ENCODE data around the gene NCL.
A peak's percentile ranks its signal among the peaks of the same experiment; 100 is the strongest.
"Not testable (repeated sequence)": the region's sequence is repeated elsewhere in the genome, so short reads cannot be mapped to it uniquely, and the experiment has no call there.

Gene NCL

DNA sequence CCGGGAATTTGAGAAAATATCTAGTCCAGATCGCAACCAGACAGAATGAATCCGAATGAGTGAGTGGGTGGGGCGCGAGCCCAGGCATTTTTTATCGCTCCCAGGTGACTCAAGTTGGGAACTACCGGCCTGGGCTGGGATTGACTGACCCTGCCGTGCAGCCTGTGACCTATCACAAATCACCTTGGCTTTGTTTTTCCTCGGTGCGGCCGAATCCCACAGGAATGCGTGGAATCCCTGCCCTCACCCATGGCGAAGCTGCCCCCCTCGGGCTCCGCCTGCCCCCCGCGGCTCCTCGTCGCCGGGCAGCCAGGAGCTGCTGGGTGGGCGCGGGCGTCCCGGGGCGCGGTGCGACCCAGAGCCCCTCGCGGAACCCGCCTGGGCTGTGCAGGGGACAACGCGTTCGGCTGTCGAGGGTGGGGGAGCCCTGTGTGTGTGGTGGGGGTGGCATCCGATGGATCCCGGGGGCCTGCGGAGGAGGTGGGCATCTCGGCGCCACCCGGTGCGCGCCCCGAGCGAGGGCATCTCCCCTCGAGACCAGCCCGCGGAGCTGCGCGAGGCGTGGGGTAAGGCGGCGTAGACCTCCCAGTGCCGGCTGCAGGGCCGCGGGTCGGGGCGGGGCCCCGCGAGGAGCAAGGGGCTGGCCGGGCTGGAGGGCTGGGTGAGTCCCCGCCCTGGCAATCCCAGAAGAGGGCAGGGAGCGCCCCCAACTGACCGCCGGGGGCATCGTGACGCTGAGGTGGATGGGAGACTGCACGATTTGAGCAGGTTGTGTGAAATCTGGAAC, 52.3 kb downstream of the NCL start:
- FAIRE-seq (peak; percentile 93), DNase-seq (ENCODE audit: insufficient read length, low spot score) (peak; percentile 84)
- TF ChIP-seq POLR2A (IDR thresholded peaks at IDR 0.05; ENCODE audit: low read depth, low read length), result no peak
- TF ChIP-seq PAX5 (IDR thresholded peaks at IDR 0.05; ENCODE audit: insufficient read depth, low read length, severe bottlenecking), result no peak
- TF ChIP-seq POLR2AphosphoS5 (IDR thresholded peaks at IDR 0.05; ENCODE audit: low read depth, low read length), result no peak
- no peak for TF ChIP-seq TAF1 (IDR thresholded peaks at IDR 0.05; ENCODE audit: low read depth, low read length)
- no peak for TF ChIP-seq SPI1 (IDR thresholded peaks at IDR 0.05; ENCODE audit: low read depth, low read length)
- TF ChIP-seq POU2F2 (IDR thresholded peaks at IDR 0.05; ENCODE audit: low read depth, low read length), result no peak

GRCh38 chr2:231411237-231411636, 53.0 kb downstream of the NCL start:
- DNase-seq (ENCODE audit: insufficient read length, low spot score) (no peak), FAIRE-seq (no peak)
- TF ChIP-seq TAF1 (IDR thresholded peaks at IDR 0.05; ENCODE audit: low read depth, low read length), result no peak

- no peak for FAIRE-seq
- TF ChIP-seq POU2F2 (IDR thresholded peaks at IDR 0.05; ENCODE audit: low read depth, low read length) (no peak), PAX5 (IDR thresholded peaks at IDR 0.05; ENCODE audit: insufficient read depth, low read length, severe bottlenecking) (no peak), SPI1 (IDR thresholded peaks at IDR 0.05; ENCODE audit: low read depth, low read length) (no peak), POLR2AphosphoS5 (IDR thresholded peaks at IDR 0.05; ENCODE audit: low read depth, low read length) (no peak), TAF1 (IDR thresholded peaks at IDR 0.05; ENCODE audit: low read depth, low read length) (no peak), POLR2A (IDR thresholded peaks at IDR 0.05; ENCODE audit: low read depth, low read length) (no peak)
Observed at GRCh38 chr2:231410293-231411004, 53.8 kb downstream of the NCL start.

DNA sequence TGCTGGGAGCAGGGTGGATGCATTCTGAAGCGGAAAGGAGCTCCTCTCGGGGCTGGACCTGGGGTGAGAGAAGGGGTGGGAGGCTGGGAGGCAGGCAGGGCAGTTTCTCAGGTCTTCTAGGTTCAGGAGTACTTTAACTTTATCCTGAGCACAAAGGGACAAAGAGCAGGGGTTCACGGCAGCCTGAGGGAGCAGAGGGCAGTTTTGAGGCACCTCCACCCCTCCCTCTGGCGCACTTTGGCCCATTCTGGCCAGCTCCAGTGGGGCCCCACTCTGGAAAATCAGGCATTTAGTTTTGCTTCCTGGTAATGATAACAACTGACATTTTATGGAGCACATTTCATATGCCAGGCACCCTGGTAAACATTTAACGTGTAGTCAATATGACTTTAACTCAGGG, 54.5 kb downstream of the NCL start:
- no peak for TF ChIP-seq POLR2A (IDR thresholded peaks at IDR 0.05; ENCODE audit: low read depth, low read length)
- TF ChIP-seq POLR2AphosphoS5 (IDR thresholded peaks at IDR 0.05; ENCODE audit: low read depth, low read length), result no peak
- FAIRE-seq, result no peak

More at GRCh38 chr2:231410293-231411004, 53.8 kb downstream of the NCL start:
- no peak for DNase-seq (ENCODE audit: insufficient read length, low spot score)

GRCh38 chr2:231408304-231408703, 56.0 kb downstream of the NCL start:
- not testable (repeated sequence) for DNase-seq (ENCODE audit: insufficient read length, low spot score); FAIRE-seq

More for the DNA sequence above, 54.5 kb downstream of the NCL start:
- DNase-seq (ENCODE audit: insufficient read length, low spot score), result no peak

DNA sequence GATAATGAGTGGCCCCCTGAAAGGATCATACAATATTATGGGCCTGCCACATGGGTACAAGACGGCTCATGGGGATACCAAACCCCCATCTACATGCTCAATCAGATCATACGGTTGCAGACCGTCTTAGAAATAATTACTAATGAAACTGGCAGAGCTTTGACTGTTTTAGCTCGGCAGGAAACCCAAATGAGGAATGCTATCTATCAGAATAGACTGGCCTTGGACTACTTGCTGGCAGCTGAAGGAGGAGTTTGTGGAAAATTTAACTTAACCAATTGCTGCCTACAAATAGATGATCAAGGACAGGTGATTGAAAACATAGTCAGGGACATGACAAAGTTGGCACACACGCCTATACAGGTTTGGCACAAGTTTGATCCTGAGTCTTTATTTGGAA, 56.6 kb downstream of the NCL start:
- not testable (repeated sequence) for DNase-seq (ENCODE audit: insufficient read length, low spot score); FAIRE-seq

DNA sequence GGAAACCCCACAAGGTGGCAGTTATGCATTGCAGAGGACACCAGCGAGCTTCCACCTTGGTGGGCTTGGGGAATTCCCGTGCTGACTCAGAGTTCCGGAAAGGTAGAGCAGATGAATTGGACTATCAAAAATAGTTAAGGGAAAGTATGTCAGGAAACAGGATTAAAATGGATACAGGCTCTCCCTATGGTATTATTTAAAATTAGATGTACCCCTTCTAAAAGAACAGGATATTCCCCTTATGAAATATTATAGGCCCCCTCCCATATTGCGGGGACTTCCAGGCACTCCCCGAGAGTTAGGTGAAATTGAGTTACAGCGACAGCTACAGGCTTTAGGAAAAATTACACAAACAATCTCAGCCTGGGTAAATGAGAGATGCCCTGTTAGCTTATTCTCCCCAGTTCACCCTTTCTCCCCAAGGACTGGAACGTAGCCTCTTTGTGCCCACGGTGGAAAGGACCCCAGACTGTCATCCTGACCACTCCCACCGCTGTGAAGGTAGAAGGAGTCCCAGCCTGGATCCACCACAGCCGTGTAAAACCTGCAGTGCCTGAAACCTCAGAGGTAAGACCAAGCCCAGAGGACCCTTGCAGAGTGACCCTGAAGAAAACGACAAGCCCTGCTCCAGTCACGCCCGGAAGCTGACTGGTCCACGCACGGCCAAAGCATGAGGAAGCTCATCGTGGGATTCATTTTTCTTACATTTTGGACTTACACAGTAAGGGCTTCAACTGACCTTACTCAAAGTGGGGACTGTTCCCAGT, 58.5 kb downstream of the NCL start:
- not testable (repeated sequence) for DNase-seq (ENCODE audit: insufficient read length, low spot score); FAIRE-seq

GRCh38 chr2:231404183-231404578, 60.1 kb downstream of the NCL start:
- DNase-seq (ENCODE audit: insufficient read length, low spot score), result not testable (repeated sequence)

More at GRCh38 chr2:231404183-231404578, 60.1 kb downstream of the NCL start:
- FAIRE-seq, result not testable (repeated sequence)
